GM12878 (cell line): ENCODE results near the gene ANTXR1. TPM values are rescaled to one million over a fixed set of nuclear protein-coding genes. Genes with fewer than 3 reads are reported as not detected.

ENCODE experiments used
- ATAC-seq: fragments of 200-7000 bp; cut with Tn5 transposase; 3 replicates; pipeline ENCODE4 v1.9.1; 2020; ENCODE audit warnings: mild to moderate bottlenecking, moderate library complexity
- BruUV-seq: library from RNA; stranded (reverse); fragments of 400-500 nt; replicated peaks from 2 replicates; lab custom pipeline; 2021; lab: Mats Ljungman, UMichigan
- CTCF ChIA-PET: fragments of 300-600 bp; sonication (Branson Sonifier 250); formaldehyde crosslinking; extraction: SDS; loops from one replicate; lab custom pipeline; 2021; ENCODE audit warnings: inconsistent platforms; lab: Yijun Ruan, JAX
- POLR2A ChIA-PET: fragments of 350-600 bp; formaldehyde crosslinking; extraction: SDS; loops from one replicate; lab custom pipeline; 2021; ENCODE audit warnings: inconsistent platforms; lab: Charles Lee
- RAD21 ChIA-PET: fragments of 300-600 bp; sonication (Branson Sonifier 250); formaldehyde crosslinking; loops from one replicate; lab custom pipeline; 2023; ENCODE audit warnings: antibody characterized with exemption; ENCODE audit not compliant: unreplicated experiment; lab: Charles Lee
- SMC1A ChIA-PET: fragments of 300-600 bp; sonication (Branson Sonifier 250); formaldehyde crosslinking; loops from one replicate; lab custom pipeline; 2023; ENCODE audit not compliant: unreplicated experiment, uncharacterized antibody; lab: Charles Lee
- DNase-seq: peaks from one replicate; pipeline ENCODE4 v3.0.0-alpha.2; 2011; ENCODE audit warnings: low read depth, low spot score
- FAIRE-seq: peaks from 3 replicates; lab custom pipeline; 2011; peaks lifted over from hg19 to GRCh38; lab: Jason Lieb, UNC
- H2AFZ ChIP-seq: 2 replicates; pipeline ENCODE4 v1.6.0; 2011; ENCODE audit warnings: low read depth, low read length, control low read depth; ENCODE audit not compliant: control insufficient read depth
- H3K27ac ChIP-seq: 2 replicates; pipeline ENCODE4 v1.5.1; 2011; ENCODE audit warnings: control low read depth; ENCODE audit not compliant: control insufficient read depth, insufficient read depth
- H3K27me3 ChIP-seq, 2 experiments: replicated peaks in 1 of 2; 2 replicates each; pipeline versions ENCODE4 v1.6.0 to v1.6.1; 2011; ENCODE audit warnings: low read length in 1 of 2; ENCODE audit not compliant: control insufficient read depth in 2 of 2, insufficient read depth in 2 of 2
- H3K36me3 ChIP-seq, 2 experiments: 2 replicates each; pipeline ENCODE4 v1.5.1; 2011; ENCODE audit warnings: low read length in 1 of 2; ENCODE audit not compliant: control insufficient read depth in 2 of 2, insufficient read depth in 2 of 2
- H3K4me1 ChIP-seq: 2 replicates; pipeline ENCODE4 v1.6.1; 2011; ENCODE audit warnings: mild to moderate bottlenecking, low read length, moderate library complexity, mixed read lengths; ENCODE audit not compliant: control insufficient read depth, insufficient read depth
- H3K4me2 ChIP-seq: 2 replicates; pipeline ENCODE4 v1.6.0; 2011; ENCODE audit warnings: control low read depth; ENCODE audit not compliant: control insufficient read depth, insufficient read depth
- H3K4me3 ChIP-seq: fragments of 200-600 bp; sonication (generic); 2 replicates; pipeline ENCODE4 v1.5.1; 2016
- H3K79me2 ChIP-seq: 2 replicates; pipeline ENCODE4 v1.6.0; 2011; ENCODE audit warnings: low read length; ENCODE audit not compliant: control insufficient read depth, insufficient read depth
- H3K9ac ChIP-seq: 2 replicates; pipeline ENCODE4 v1.8.0; 2011; ENCODE audit warnings: low read length, control low read depth, mixed read lengths; ENCODE audit not compliant: control insufficient read depth, insufficient read depth
- H3K9me3 ChIP-seq: replicated peaks from 3 replicates; pipeline ENCODE4 v1.5.1; 2011; ENCODE audit warnings: mild to moderate bottlenecking, low read length; ENCODE audit not compliant: control insufficient read depth, insufficient read depth
- H4K20me1 ChIP-seq: 2 replicates; pipeline ENCODE4 v1.6.0; 2011; ENCODE audit not compliant: control insufficient read depth, insufficient read depth
- BACH1 ChIP-seq: fragments of 450-650 bp; IDR thresholded peaks from 2 replicates; pipeline ENCODE4 v1.6.1; 2017; ENCODE audit warnings: mild to moderate bottlenecking, borderline replicate concordance
- BMI1 ChIP-seq: fragments of 450-650 bp; IDR thresholded peaks from 2 replicates; pipeline ENCODE4 v1.6.1; 2016; ENCODE audit warnings: mild to moderate bottlenecking, moderate library complexity, borderline replicate concordance
- FOS ChIP-seq: IDR thresholded peaks from 3 replicates; pipeline ENCODE4 v1.6.1; 2011; ENCODE audit warnings: borderline replicate concordance; ENCODE audit not compliant: insufficient read length; ENCODE audit errors: extremely low read depth
- MYC ChIP-seq: IDR thresholded peaks from 2 replicates; pipeline ENCODE4 v1.6.1; 2011; ENCODE audit warnings: mild to moderate bottlenecking, low read length, moderate library complexity, inconsistent platforms; ENCODE audit not compliant: insufficient read depth, insufficient replicate concordance, insufficient read length, severe bottlenecking
- NRF1 ChIP-seq: conservative IDR thresholded peaks from 2 replicates; pipeline ENCODE4 v1.6.1; 2011; ENCODE audit warnings: mild to moderate bottlenecking, low read depth, low read length, improper control_type of control experiment
- ZBED1 ChIP-seq: IDR thresholded peaks from 2 replicates; pipeline ENCODE4 v1.6.1; 2016; ENCODE audit warnings: borderline replicate concordance
- WGBS: methylation state at CpG from one replicate; pipeline ENCODE4 v1.1.6; 2016; ENCODE audit warnings: low lambda C conversion rate; ENCODE audit not compliant: insufficient replicate concordance, insufficient coverage; ENCODE audit errors: missing lambda C conversion rate; 5-methylcytosine and 5-hydroxymethylcytosine counted together
- in situ Hi-C: fragments of 300-500 bp; cut with MboI; formaldehyde crosslinking; loops from 9 replicates; pipeline ENCODE4 v1.14.3; 2018; ENCODE audit warnings: mixed read lengths
- intact Hi-C: fragments of 100-400 bp; cut with micrococcal nuclease; formaldehyde crosslinking; loops from one replicate; pipeline ENCODE4 v1.14.2; 2022; ENCODE audit not compliant: unreplicated experiment
- polyA plus RNA-seq, 11 experiments: library from polyadenylated mRNA; depleted of rRNA in 4 of 11; unstranded in 6 of 11; stranded (reverse) in 5 of 11; fragments of >200 nt; fragmentation: Nextera tagmentation in 4 of 11; fragmentation: Illumina TruSeq in 1 of 11; extraction: Ambion mirVana in 4 of 11; extraction: Trizol in 1 of 11; gene quantifications; 1 replicate in 1 of 11; 2 replicates in 10 of 11; pipeline versions ENCODE4 v1.2.1 to v1.2.3, GENCODE V29; 2011 to 2016; ENCODE audit warnings: inconsistent platforms in 2 of 11, missing spikeins in 2 of 11, low read depth in 1 of 11
- total RNA-seq, 4 experiments: library from RNA; depleted of rRNA in 3 of 4; stranded (reverse); fragments of >200 nt in 3 of 4; fragmentation: Illumina TruSeq in 1 of 4; extraction: Trizol in 1 of 4; gene quantifications; 2 replicates each; pipeline versions ENCODE4 v1.2.1 to v1.2.3, GENCODE V29; 2013 to 2021
- TF ChIP-seq, protein P1 (sequence below): IDR thresholded peaks from 2 replicates; pipeline ENCODE4 v1.6.1; 2011; ENCODE audit warnings: borderline replicate concordance, low read depth, mild to moderate bottlenecking, moderate library complexity, mixed read lengths, low read length; ENCODE audit not compliant: insufficient read depth; ENCODE audit errors: extremely low read length
- TF ChIP-seq, protein P2 (sequence below): fragments of 150-350 bp; IDR thresholded peaks from 2 replicates; pipeline ENCODE4 v1.6.1; 2014; ENCODE audit warnings: mild to moderate bottlenecking, low read depth, low read length

Gene ANTXR1
- total and polyA plus RNA-seq, 10 of the 15 experiments (the other 5 are each of a cell fraction or from before 2014, with no cell fraction given): 0.09 to 0.26 TPM; not detected in 8

DNA sequence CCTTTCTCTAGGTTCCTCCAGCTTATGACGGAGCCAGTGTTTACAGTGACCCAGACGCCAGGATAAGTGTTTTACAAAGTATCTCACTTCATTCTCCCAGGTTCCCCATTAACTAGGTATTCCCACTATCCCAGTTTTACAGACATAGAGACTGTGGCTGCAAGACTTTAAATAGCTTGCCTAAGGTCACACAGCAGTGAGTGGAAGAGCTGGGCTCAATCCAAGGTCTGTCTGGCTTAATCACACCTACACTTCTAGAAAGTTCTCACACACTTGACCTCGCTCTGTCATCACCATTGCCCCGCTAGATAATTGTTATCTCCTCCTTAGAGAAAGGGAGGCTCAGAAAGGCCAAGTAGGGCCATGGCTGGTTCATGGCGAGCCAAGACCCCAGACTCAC is 110.2 kb downstream of the ANTXR1 start:
- Histone ChIP-seq H3K4me1 (no peaks in the 10 kb centered on the region), H3K9ac (no peak overlapping the region), H3K79me2 (no peaks in the 10 kb centered on the region), H3K36me3 (no peaks in the 10 kb centered on the region), H3K4me2 (no peak overlapping the region), H4K20me1 (no peaks in the 10 kb centered on the region), H3K27me3 (no peaks in the 10 kb centered on the region; a peak in 2 of 4 replicates), H3K27ac (no peak overlapping the region), H2AFZ (no peak overlapping the region), H3K9me3 (no peaks in the 10 kb centered on the region), H3K4me3 (no peak overlapping the region)
- BruUV-seq: no TSS peak
- no peak for ATAC-seq
- ChIA-PET RAD21 (no interaction called here), CTCF (no interaction called here), POLR2A (no interaction called here), SMC1A (interaction anchor here (0.6 kb wide), 1 partner anchor 148 kb away, joined by 3 read pairs; no protein-coding TSS in a partner anchor)
- in situ Hi-C loops: no loop called here
- no peak for TF ChIP-seq BACH1
- TF ChIP-seq MYC: no peak
- TF ChIP-seq, protein P1, sequence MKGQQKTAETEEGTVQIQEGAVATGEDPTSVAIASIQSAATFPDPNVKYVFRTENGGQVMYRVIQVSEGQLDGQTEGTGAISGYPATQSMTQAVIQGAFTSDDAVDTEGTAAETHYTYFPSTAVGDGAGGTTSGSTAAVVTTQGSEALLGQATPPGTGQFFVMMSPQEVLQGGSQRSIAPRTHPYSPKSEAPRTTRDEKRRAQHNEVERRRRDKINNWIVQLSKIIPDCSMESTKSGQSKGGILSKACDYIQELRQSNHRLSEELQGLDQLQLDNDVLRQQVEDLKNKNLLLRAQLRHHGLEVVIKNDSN: no peak
- no peak for TF ChIP-seq BMI1
- TF ChIP-seq, protein P2, sequence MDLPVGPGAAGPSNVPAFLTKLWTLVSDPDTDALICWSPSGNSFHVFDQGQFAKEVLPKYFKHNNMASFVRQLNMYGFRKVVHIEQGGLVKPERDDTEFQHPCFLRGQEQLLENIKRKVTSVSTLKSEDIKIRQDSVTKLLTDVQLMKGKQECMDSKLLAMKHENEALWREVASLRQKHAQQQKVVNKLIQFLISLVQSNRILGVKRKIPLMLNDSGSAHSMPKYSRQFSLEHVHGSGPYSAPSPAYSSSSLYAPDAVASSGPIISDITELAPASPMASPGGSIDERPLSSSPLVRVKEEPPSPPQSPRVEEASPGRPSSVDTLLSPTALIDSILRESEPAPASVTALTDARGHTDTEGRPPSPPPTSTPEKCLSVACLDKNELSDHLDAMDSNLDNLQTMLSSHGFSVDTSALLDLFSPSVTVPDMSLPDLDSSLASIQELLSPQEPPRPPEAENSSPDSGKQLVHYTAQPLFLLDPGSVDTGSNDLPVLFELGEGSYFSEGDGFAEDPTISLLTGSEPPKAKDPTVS: no peak
- no peak for TF ChIP-seq FOS
- TF ChIP-seq NRF1: no peak
- no peak for TF ChIP-seq ZBED1
- WGBS: 33% methylated on average over 5 of the region's 5 CpGs
- FAIRE-seq: no peak
- DNase-seq: no peak
- intact Hi-C loops: no loop called here
